Left renal cortex interstitium (tissue), 4 donors: ENCODE measurements around the gene POLR1F. TPM values are rescaled to one million over a fixed set of nuclear protein-coding genes. Genes with fewer than 3 reads are reported as not detected.
"Not testable (repeated sequence)": the region's sequence is repeated elsewhere in the genome, so short reads cannot be mapped to it uniquely, and the experiment has no call there.

Source experiments
- DNase-seq, 4 donors: peaks; one replicate each; pipeline ENCODE4 v3.0.0-alpha.2; 2013; ENCODE audit warnings: low read depth in 4 of 4, low spot score in 2 of 4, missing footprints in 1 of 4
- polyA plus RNA-seq, 4 donors: library from polyadenylated mRNA; unstranded; fragments of 120-200 nt; gene quantifications; one replicate each; pipeline ENCODE4 v1.2.1, GENCODE V29; 2013; ENCODE audit not compliant: insufficient read length in 4 of 4

POLR1F gene
- 10 to 100 TPM; 21.2 to 24.8 (median 23.2) TPM for polyA plus RNA-seq

- DNase-seq = peak; percentile 94 to 98 (median 96)
Measured at GRCh38 chr7:19708397-19709248, at the start of gene POLR1F. Gene POLR1F, minus strand, starts transcription at chr7:19709037. Its CDS starts 21 bp downstream, at chr7:19709016.

- no peak for DNase-seq
Measured at GRCh38 chr7:19754521-19755116, 45.8 kb upstream of the POLR1F start.

GRCh38 chr7:19752020-19752419, 43.2 kb upstream of the POLR1F start:
- no peak for DNase-seq

GRCh38 chr7:19749658-19750057, 40.8 kb upstream of the POLR1F start:
- no peak for DNase-seq

GRCh38 chr7:19747740-19748339, 39.0 kb upstream of the POLR1F start:
- no peak for DNase-seq

- no peak for DNase-seq
Measured at GRCh38 chr7:19744075-19744474, 35.2 kb upstream of the POLR1F start.

- DNase-seq = no peak
Measured at GRCh38 chr7:19728716-19729115, 19.9 kb upstream of the POLR1F start.

- no peak for DNase-seq
Measured at GRCh38 chr7:19725770-19726169, 16.9 kb upstream of the POLR1F start.

- DNase-seq = no peak
Measured at GRCh38 chr7:19715499-19715898, 6.7 kb upstream of the POLR1F start.

GRCh38 chr7:19713676-19714075, 4.8 kb upstream of the POLR1F start:
- peak in 2 of 4 donors; percentile 4 to 37 for DNase-seq

- DNase-seq = no peak
Measured at GRCh38 chr7:19709249-19709578, 377 bp upstream of the POLR1F start.

GRCh38 chr7:19707240-19707639, 1.6 kb downstream of the POLR1F start:
- DNase-seq = no peak

GRCh38 chr7:19705663-19706062, 3.2 kb downstream of the POLR1F start:
- no peak for DNase-seq

GRCh38 chr7:19701471-19701870, 7.4 kb downstream of the POLR1F start:
- DNase-seq = no peak

- DNase-seq = no peak
Measured at GRCh38 chr7:19700936-19701335, 7.9 kb downstream of the POLR1F start.

GRCh38 chr7:19698331-19698730, 10.5 kb downstream of the POLR1F start:
- no peak for DNase-seq

- DNase-seq = no peak
Measured at GRCh38 chr7:19696926-19697325, 11.9 kb downstream of the POLR1F start.

GRCh38 chr7:19692111-19692828, 16.6 kb downstream of the POLR1F start:
- DNase-seq = no peak

GRCh38 chr7:19690736-19691135, 18.1 kb downstream of the POLR1F start:
- no peak for DNase-seq

- not testable (repeated sequence) for DNase-seq
Measured at GRCh38 chr7:19689130-19689529, 19.7 kb downstream of the POLR1F start.

GRCh38 chr7:19681596-19681995, 27.2 kb downstream of the POLR1F start:
- DNase-seq = no peak
